HG03571 (cell line): ENCODE results near the gene ZNF493.

ENCODE experiments used
- ATAC-seq: cut with Tn5 transposase; IDR thresholded peaks from one replicate; pipeline ENCODE4 v1.9.1; 2021; ENCODE audit not compliant: unreplicated experiment

Gene ZNF493

DNA sequence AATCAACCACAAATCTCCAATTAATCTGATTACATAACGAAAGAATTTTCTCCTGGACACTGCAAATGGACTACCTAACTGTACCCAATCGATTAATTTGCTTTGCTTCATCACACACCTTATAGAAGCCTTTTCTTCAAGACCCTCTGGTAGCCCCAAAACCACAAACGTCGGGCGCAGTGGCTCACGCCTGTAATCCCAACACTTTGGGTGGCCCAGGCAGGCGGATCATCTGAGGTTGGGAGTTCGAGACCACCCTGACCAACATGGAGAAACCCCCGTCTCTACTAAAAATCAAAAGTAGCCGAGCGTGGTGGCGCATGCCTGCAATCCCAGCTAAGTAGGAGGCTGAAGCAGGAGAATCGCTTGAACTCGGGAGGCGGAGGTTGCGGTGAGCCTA is 65.6 kb downstream of the ZNF493 start:
- ATAC-seq: no peak

DNA sequence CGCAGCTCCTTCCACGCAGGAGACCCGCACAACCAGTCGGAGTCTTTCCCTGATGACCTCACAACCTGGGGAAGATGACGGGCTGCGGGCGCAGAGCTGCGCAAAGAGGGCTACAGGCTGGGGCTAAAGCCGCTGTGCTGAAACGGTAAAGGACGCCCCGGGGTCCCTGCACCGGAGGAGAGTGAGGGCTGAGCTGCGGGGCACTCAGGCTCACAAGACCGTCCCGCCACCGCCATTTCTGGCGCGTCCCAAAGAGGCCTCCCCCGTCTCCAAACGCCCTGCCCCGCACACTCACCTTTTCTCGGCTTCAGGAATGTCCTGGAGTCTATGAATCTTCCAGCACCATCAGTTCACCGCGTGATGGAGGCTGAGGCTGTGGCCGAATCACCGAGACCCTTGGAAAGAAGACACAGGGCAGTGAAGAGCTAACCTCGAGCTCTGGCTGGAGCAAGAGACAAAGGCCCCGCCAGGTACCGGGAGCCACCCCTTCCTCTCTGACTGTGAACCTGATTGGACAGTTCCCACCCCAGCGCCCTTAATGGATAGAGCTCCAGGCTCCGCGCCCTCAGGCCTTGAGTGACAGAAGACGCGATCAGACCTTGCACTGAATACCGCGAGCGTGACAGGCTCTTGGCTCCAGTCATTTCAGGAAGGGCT is 66.6 kb downstream of the ZNF493 start:
- ATAC-seq: no peak

DNA sequence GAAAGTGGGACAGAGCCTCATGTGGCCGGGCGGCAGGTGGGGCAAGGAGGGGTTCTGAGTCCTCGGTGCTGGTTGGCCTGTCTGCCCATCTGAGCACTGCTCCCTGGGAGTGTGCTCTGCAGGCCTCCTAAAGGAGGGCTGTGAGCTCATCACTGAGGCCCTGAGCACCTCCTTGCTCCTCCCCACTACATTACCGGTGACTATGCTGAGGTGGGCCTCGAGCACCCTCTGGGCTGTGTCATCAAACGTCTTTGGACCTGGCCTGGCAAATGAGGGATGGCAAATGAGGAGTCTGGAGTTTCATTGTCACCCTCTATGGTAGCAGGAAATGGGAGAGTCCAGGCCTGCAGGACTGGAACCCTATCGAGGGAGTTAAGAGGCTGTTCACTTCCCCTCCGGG is 69.7 kb downstream of the ZNF493 start:
- no peak for ATAC-seq

DNA sequence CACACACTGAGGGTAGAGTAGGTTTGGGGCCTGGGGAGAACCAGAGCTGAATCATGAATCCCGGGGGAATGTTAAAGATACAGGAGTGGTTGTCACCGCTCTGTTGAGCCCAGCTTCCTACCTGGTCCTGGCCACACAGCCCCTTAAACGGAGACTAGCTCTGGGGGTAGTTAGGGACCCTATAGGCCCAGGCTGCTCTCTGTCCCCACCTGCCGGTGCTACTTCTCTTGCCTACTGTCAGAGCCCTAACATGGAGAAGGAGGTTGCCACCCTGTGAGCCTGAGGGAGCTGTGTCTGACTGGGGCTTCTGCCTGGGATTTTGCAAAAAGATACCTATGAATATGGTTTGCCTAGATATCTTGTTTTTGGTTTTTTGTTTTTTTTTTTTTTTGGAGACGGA is 71.9 kb downstream of the ZNF493 start:
- ATAC-seq: no peak

DNA sequence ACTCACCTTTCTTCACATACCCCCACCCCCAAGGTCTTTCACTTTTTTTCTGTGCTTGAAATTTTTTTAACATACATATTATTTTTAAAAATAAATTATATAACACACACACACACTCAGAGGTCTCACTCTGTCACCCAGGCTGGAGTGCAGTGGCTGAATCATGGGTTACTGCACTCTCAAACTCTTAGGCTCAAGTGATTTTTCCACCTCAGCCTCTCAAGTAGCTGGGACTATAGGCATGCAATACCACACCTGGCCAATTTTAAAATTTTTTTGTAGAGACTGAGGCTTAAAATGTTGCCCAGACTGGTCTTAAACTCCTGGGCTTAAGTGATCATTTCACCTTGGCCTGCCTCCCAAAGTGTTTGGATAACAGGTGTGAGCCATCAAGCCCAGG is 75.6 kb downstream of the ZNF493 start:
- no peak for ATAC-seq

DNA sequence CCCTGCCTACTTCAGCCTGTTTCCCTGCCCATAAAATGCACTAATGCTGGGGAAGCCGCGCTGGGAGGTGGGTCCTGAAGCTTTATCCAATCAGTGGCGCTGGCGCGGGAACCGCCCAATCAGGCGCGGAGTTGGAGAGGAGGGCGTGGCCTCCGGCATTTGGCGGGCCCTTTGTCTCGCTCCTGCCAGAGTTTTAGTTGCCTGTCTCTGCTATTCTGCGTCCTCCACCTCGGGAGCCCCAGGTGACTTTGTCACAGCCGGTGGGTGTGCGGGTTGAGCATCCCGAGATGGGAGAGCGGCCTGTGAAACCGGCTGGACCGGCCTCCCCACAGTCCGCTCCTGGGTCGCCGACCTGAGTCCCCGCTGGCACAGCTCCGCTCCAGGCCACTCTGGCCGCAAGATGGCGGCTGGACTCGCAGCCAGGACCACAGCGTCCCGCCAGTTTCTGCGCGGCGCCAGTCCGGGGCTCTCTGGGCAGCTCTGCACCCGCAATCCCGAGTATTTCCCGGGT is 77.8 kb downstream of the ZNF493 start:
- ATAC-seq: no peak
